H9 (cell line): ENCODE data around the gene SORCS2. TPM values are rescaled to one million over a fixed set of nuclear protein-coding genes. Genes with fewer than 3 reads are reported as not detected.

ENCODE experiments used
- DNase-seq: peaks from one replicate; pipeline ENCODE4 v3.0.0-alpha.2; 2017
- H2AFZ ChIP-seq: one replicate; pipeline ENCODE4 v1.6.1; 2013; ENCODE audit warnings: mild to moderate bottlenecking, low read length, control low read depth, moderate library complexity
- H2AK5ac ChIP-seq: 2 replicates; pipeline ENCODE4 v1.6.1; 2013; ENCODE audit warnings: low read length, control low read depth, mixed read lengths; ENCODE audit not compliant: insufficient read length
- H2BK120ac ChIP-seq: one replicate; pipeline ENCODE4 v1.6.1; 2013; ENCODE audit warnings: low read depth, mild to moderate bottlenecking, low read length, control low read depth, inconsistent platforms; ENCODE audit not compliant: poor library complexity, severe bottlenecking
- H2BK12ac ChIP-seq: 2 replicates; pipeline ENCODE4 v1.6.1; 2013; ENCODE audit warnings: low read length, control low read depth, mixed read lengths, low read depth; ENCODE audit not compliant: insufficient read length
- H2BK15ac ChIP-seq: 2 replicates; pipeline ENCODE4 v1.6.1; 2013; ENCODE audit warnings: low read depth, low read length, control low read depth
- H2BK20ac ChIP-seq: one replicate; pipeline ENCODE4 v1.6.1; 2013; ENCODE audit warnings: low read depth, mild to moderate bottlenecking, low read length, control low read depth, inconsistent platforms; ENCODE audit not compliant: poor library complexity, severe bottlenecking
- H2BK5ac ChIP-seq: 2 replicates; pipeline ENCODE4 v1.6.1; 2013; ENCODE audit warnings: low read length, control low read depth, mixed read lengths; ENCODE audit not compliant: insufficient read length
- H3K14ac ChIP-seq: 2 replicates; pipeline ENCODE4 v1.6.1; 2013; ENCODE audit warnings: low read length, control low read depth; ENCODE audit not compliant: insufficient read depth
- H3K18ac ChIP-seq: 2 replicates; pipeline ENCODE4 v1.6.1; 2013; ENCODE audit warnings: low read depth, mild to moderate bottlenecking, mixed read lengths, low read length, control low read depth; ENCODE audit not compliant: insufficient read length
- H3K23ac ChIP-seq: 2 replicates; pipeline ENCODE4 v1.6.1; 2013; ENCODE audit warnings: low read length, control low read depth, mixed read lengths, low read depth; ENCODE audit not compliant: insufficient read length
- H3K23me2 ChIP-seq: 2 replicates; pipeline ENCODE4 v1.6.1; 2013; ENCODE audit warnings: low read depth, mild to moderate bottlenecking, mixed read lengths, low read length, control low read depth; ENCODE audit not compliant: insufficient read length, poor library complexity, severe bottlenecking
- H3K27ac ChIP-seq: 2 replicates; pipeline ENCODE4 v1.5.1; 2013; ENCODE audit warnings: low read length, control low read depth, mixed read lengths, low read depth; ENCODE audit not compliant: insufficient read length
- H3K27me3 ChIP-seq: 2 replicates; pipeline ENCODE4 v1.6.1; 2013; ENCODE audit warnings: low read length, control low read depth, inconsistent platforms; ENCODE audit not compliant: insufficient read depth
- H3K4ac ChIP-seq: 2 replicates; pipeline ENCODE4 v1.6.1; 2013; ENCODE audit warnings: low read depth, mild to moderate bottlenecking, control low read depth, inconsistent platforms, low read length, moderate library complexity
- H3K4me1 ChIP-seq: 2 replicates; pipeline ENCODE4 v1.6.1; 2013; ENCODE audit warnings: low read length, control low read depth, inconsistent platforms; ENCODE audit not compliant: insufficient read depth
- H3K4me2 ChIP-seq: 2 replicates; pipeline ENCODE4 v1.6.1; 2013; ENCODE audit warnings: low read length, control low read depth, mixed read lengths; ENCODE audit not compliant: insufficient read length, insufficient read depth
- H3K56ac ChIP-seq: 2 replicates; pipeline ENCODE4 v1.6.1; 2013; ENCODE audit warnings: low read depth, mild to moderate bottlenecking, mixed read lengths, low read length, control low read depth; ENCODE audit not compliant: insufficient read length
- H3K79me1 ChIP-seq: 2 replicates; pipeline ENCODE4 v1.6.1; 2013; ENCODE audit warnings: low read depth, mild to moderate bottlenecking, moderate library complexity, low read length, control low read depth, inconsistent platforms; ENCODE audit not compliant: insufficient read depth, poor library complexity, severe bottlenecking
- H3K79me2 ChIP-seq: 2 replicates; pipeline ENCODE4 v1.6.1; 2013; ENCODE audit warnings: low read length, control low read depth, inconsistent platforms; ENCODE audit not compliant: insufficient read depth
- H3K9ac ChIP-seq: 2 replicates; pipeline ENCODE4 v1.6.1; 2013; ENCODE audit warnings: low read length, control low read depth, mixed read lengths; ENCODE audit not compliant: insufficient read length; ENCODE audit errors: extremely low read depth
- H3K9me3 ChIP-seq: one replicate; pipeline ENCODE4 v1.6.1; 2013; ENCODE audit warnings: low read depth, low read length, inconsistent platforms; ENCODE audit not compliant: control insufficient read depth
- H3T11ph ChIP-seq: one replicate; pipeline ENCODE4 v1.6.1; 2013; ENCODE audit warnings: mild to moderate bottlenecking, low read length, control low read depth, inconsistent platforms
- H4K20me1 ChIP-seq: one replicate; pipeline ENCODE4 v1.6.1; 2013; ENCODE audit not compliant: control insufficient read depth, insufficient read length, insufficient read depth
- H4K5ac ChIP-seq: 2 replicates; pipeline ENCODE4 v1.6.1; 2013; ENCODE audit warnings: low read depth, mild to moderate bottlenecking, mixed read lengths, low read length, control low read depth; ENCODE audit not compliant: insufficient read length
- H4K8ac ChIP-seq: replicated peaks from 2 replicates; pipeline ENCODE4 v1.6.1; 2013; ENCODE audit warnings: low read length, control low read depth, mixed read lengths, low read depth; ENCODE audit not compliant: insufficient read length
- H4K91ac ChIP-seq: 2 replicates; pipeline ENCODE4 v1.6.1; 2013; ENCODE audit warnings: low read depth, mild to moderate bottlenecking, moderate library complexity, mixed read lengths, low read length, control low read depth; ENCODE audit not compliant: insufficient read length
- H3K27ac Mint-ChIP-seq, 3 experiments: 2 replicates in 2 of 3; 3 replicates in 1 of 3; pipeline ENCODE4 v1.8.0; 2020 to 2021; ENCODE audit warnings: mixed read lengths in 3 of 3, mild to moderate bottlenecking in 1 of 3, moderate library complexity in 1 of 3
- H3K27me3 Mint-ChIP-seq: 2 replicates; pipeline ENCODE4 v1.8.0; 2021; ENCODE audit warnings: low read depth, mild to moderate bottlenecking, moderate library complexity, mixed read lengths
- H3K36me3 Mint-ChIP-seq, 3 experiments: 2 replicates in 2 of 3; 3 replicates in 1 of 3; pipeline ENCODE4 v1.8.0; 2020 to 2021; ENCODE audit warnings: low read depth in 3 of 3, mixed read lengths in 3 of 3; ENCODE audit not compliant: insufficient read depth in 1 of 3
- H3K4me1 Mint-ChIP-seq, 2 experiments: 2 replicates each; pipeline ENCODE4 v1.8.0; 2020; ENCODE audit warnings: mixed read lengths in 2 of 2
- H3K4me3 Mint-ChIP-seq, 2 experiments: 2 replicates in 1 of 2; 3 replicates in 1 of 2; pipeline ENCODE4 v1.8.0; 2020 to 2021; ENCODE audit warnings: mild to moderate bottlenecking in 2 of 2, mixed read lengths in 2 of 2, moderate library complexity in 1 of 2
- H3K9me3 Mint-ChIP-seq, 2 experiments: 2 replicates in 1 of 2; 3 replicates in 1 of 2; pipeline ENCODE4 v1.8.0; 2020; ENCODE audit warnings: mild to moderate bottlenecking in 2 of 2, mixed read lengths in 2 of 2, moderate library complexity in 1 of 2
- CTCF ChIP-seq: fragments of 200-600 bp; sonication (generic); conservative IDR thresholded peaks from 3 replicates; pipeline ENCODE4 v1.8.0; 2021; ENCODE audit warnings: antibody characterized with exemption, mild to moderate bottlenecking
- WGBS: extraction: QIAGEN DNeasy Blood & Tissue Kit; methylation state at CpG from one replicate; pipeline ENCODE4 v1.1.7; 2013; ENCODE audit warnings: missing lambda C conversion rate, low lambda C conversion rate, mixed read lengths; ENCODE audit not compliant: insufficient read length; ENCODE audit errors: extremely low coverage; 5-methylcytosine and 5-hydroxymethylcytosine counted together
- total RNA-seq: library from RNA; stranded (reverse); gene quantifications from 2 replicates; pipeline ENCODE4 v1.2.1, GENCODE V29; 2021

SORCS2 gene
- total RNA-seq, 1 experiment from 2014 or later: 0.57 TPM

GRCh38 chr4:7507381-7507780 lies 315.0 kb downstream of the SORCS2 start:
- H3K56ac ChIP-seq: no peak overlapping the region
- H2BK20ac ChIP-seq: no peak overlapping the region
- no peak for TF ChIP-seq CTCF
- Mint-ChIP-seq H3K4me1 (peaks cover 2 to 23% of the 10 kb centered on the region in 2 experiments; a peak in 2 of 4 replicates), H3K27ac (no peak overlapping the region), H3K9me3 (no peaks in the 10 kb centered on the region), H3K4me3 (no peak overlapping the region), H3K27me3 (peaks cover 3% of the 10 kb centered on the region; the same call in 1 of the 2 replicates), H3K36me3 (no peaks in the 10 kb centered on the region)
- no peaks in the 10 kb centered on the region for H3K23me2 ChIP-seq
- WGBS: no CpG with 5 or more reads among the region's 11 CpGs
- no peak overlapping the region for H4K8ac ChIP-seq
- H3K27me3 ChIP-seq: no peaks in the 10 kb centered on the region
- no peak overlapping the region for H2AFZ ChIP-seq
- H2BK5ac ChIP-seq: no peak overlapping the region
- no peaks in the 10 kb centered on the region for H3K4me1 ChIP-seq
- H3K23ac ChIP-seq: no peak overlapping the region
- no peak overlapping the region for H3T11ph ChIP-seq
- H3K4ac ChIP-seq: no peak overlapping the region
- no peaks in the 10 kb centered on the region for H3K9me3 ChIP-seq
- H4K20me1 ChIP-seq: no peaks in the 10 kb centered on the region
- H3K27ac ChIP-seq: no peak overlapping the region
- H3K14ac ChIP-seq: no peak overlapping the region
- no peak overlapping the region for H2AK5ac ChIP-seq
- H3K79me2 ChIP-seq: no peaks in the 10 kb centered on the region
- H3K79me1 ChIP-seq: no peaks in the 10 kb centered on the region
- no peak overlapping the region for H4K91ac ChIP-seq
- H3K18ac ChIP-seq: no peak overlapping the region
- H2BK120ac ChIP-seq: no peak overlapping the region
- H2BK15ac ChIP-seq: no peak overlapping the region
- no peak overlapping the region for H3K4me2 ChIP-seq
- H4K5ac ChIP-seq: no peak overlapping the region
- no peak overlapping the region for H3K9ac ChIP-seq
- H2BK12ac ChIP-seq: no peak overlapping the region
- DNase-seq: no peak
